Choroid plexus epithelial cell (primary cell): ENCODE measurements around the gene AEBP1.

Source experiments
- DNase-seq: peaks from one replicate; pipeline ENCODE4 v3.0.0-alpha.2; 2010; ENCODE audit warnings: low read depth
- H3K4me3 ChIP-seq: 2 replicates; pipeline ENCODE4 v1.5.1; 2011; ENCODE audit warnings: low read depth, mild to moderate bottlenecking, control low read depth, low read length, moderate library complexity
- CTCF ChIP-seq: conservative IDR thresholded peaks from 2 replicates; pipeline ENCODE4 v1.5.1; 2011; ENCODE audit warnings: low read depth, mild to moderate bottlenecking, control low read depth, inconsistent platforms, low read length, moderate library complexity

Gene AEBP1

GRCh38 chr7:44107116-44107960 lies 3.2 kb downstream of the AEBP1 start:
- DNase-seq = no peak
- no peak overlapping the region for H3K4me3 ChIP-seq
- no peak for TF ChIP-seq CTCF

- TF ChIP-seq CTCF = no peak
- DNase-seq = no peak
- no peak overlapping the region for H3K4me3 ChIP-seq
Observed at GRCh38 chr7:44107961-44108767, 4.0 kb downstream of the AEBP1 start.

GRCh38 chr7:44108768-44109750 lies 4.9 kb downstream of the AEBP1 start:
- TF ChIP-seq CTCF = no peak
- H3K4me3 ChIP-seq = no peak overlapping the region
- DNase-seq = no peak

- no peak overlapping the region for H3K4me3 ChIP-seq
- DNase-seq = no peak
- no peak for TF ChIP-seq CTCF
Observed at GRCh38 chr7:44109991-44110390, 5.8 kb downstream of the AEBP1 start.

- no peak for DNase-seq
- no peak for TF ChIP-seq CTCF
- no peak overlapping the region for H3K4me3 ChIP-seq
Observed at GRCh38 chr7:44110719-44111635, 6.8 kb downstream of the AEBP1 start.

- no peak for TF ChIP-seq CTCF
- no peak for DNase-seq
- no peak overlapping the region for H3K4me3 ChIP-seq
Observed at GRCh38 chr7:44111761-44112160, 7.6 kb downstream of the AEBP1 start.
